Measurements from ENCODE around the gene OR5B12.
"Not testable (repeated sequence)": the region's sequence is repeated elsewhere in the genome, so short reads cannot be mapped to it uniquely, and the experiment has no call there.

Gene OR5B12

DNA sequence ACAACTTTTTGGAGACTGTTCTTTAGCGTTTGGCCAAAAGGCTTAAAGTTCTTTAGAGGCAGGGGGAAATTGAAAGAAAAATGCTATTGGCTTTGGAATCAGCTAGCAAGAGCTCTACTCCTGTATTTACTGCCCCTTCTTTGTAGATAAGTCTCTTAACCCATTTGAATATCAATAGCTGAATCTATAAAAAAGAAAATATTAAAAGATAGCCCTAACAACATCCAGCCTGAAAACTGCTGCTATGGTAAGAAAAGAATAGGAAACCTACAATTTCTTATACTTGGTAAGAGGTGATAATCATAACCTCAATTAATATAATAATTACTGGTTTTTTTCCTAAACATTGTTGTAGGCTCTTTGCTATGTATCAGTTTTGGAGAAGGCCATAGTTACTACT lies at the start of gene OR5B12:
OR5B12 (minus strand) TSS at position 101 of the 400 bp plus-strand sequence. CDS start 2,085 bp downstream, outside the sequence.
- no peak for DNase-seq

DNA sequence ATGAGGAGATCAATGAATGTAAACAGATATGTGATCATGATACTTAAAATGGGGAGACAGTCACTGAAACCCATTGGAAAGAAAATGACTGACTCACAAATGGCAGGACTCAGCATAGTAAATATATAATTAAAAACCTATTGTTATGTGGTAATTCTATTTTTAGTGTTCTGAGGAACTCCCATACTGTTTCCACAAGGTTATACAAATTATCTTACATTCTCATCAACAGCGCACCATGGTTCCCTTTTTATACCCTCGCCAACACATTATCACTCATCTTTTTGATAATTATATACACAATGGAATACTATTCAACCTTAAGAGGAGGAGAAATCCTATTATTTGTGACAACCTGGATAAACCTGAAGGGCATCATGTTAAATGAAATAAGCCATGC lies 48.8 kb upstream of the OR5B12 start:
- DNase-seq = no peak

DNA sequence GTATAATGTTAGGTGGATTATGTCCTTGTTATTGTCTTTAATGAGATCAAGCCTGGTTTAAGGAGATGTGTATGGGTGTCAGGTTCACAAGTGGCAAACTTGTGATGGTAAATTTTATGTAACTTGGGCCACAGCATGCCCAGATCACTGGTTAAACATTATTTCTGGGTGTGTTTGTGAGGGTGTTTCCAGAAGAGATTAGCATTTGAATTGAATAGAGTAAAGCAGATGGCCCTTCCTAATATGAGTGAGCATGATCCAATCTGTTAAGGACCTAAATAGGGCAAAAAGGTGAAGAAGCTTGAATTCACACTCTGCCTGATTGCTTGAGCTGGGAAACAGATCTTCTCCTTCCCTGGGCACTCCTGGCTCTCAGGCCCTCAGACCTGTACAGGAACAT lies 45.1 kb upstream of the OR5B12 start:
- DNase-seq = no peak

DNA sequence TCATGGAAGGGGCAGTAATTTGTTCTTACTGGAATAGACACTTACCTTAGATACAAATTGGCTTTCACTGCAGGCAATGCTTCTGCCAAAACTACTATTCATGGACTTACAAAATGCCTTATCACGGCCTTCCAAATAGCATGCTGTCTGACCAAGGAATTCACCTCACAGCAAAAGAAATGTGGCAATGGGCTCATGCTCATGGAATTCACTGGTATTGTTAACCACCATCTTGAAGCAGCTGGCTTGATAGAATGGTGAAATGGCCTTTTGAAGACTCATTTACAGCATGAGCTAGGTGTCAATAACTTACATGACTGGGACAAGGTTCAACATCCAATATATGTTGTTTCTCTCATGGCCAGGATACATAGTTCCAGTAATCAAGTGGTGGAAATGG lies 43.9 kb upstream of the OR5B12 start:
- DNase-seq = no peak

DNA sequence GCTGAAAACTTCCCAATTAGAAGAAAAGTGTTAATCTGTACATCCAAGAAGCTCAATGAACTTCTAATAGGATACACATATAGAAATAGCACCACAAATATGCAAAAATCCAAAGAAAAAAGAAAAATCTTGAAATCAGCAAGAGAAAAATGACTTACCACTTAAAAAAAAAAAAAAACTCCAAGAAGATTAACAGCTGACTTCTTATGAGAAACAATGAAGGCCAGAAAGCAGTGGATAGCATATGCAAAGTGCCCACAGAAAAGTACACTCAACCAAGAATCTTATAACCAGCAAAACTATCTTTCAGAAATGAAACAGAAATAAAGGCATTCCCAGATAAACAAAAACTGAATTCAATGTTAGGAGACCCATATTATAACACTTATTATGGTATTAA lies 29.9 kb upstream of the OR5B12 start:
- no peak for DNase-seq

DNA sequence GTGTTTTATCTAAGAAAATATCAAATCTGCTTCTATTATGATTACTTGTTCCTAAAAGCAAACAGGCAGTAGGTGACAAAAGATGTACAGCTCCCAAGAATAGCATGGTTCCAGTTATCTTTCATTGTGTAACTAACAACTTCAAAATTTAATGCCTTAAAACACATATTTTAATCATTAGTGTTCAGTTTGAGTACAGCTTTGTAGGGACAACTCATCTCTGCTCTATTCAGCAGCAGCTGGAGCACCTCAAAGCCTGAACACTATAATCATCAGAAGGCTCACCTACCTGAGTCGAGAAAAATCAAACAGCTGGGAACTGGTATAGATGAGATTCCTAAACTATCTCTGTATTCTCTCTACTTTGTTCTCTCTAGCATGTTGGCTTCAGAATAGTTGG lies 24.3 kb upstream of the OR5B12 start:
- no peak for DNase-seq

DNA sequence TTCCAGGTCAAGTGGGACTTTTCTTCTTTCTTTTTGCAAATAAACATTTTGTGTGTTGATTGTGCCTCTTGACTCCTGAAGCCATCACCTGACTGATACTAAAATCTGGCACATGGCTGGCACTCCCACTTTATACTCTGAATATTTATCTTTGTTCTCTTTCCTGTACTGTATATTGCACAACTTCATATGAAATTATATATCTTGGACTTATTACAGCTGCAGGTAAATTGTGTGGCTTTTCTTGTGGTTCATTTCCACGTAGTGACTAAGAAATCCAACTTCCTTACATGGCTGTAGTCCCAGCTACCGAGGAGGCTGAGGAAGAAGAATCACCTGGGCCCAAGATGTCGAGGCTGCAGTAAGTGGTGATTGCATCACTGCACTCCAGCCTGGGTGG lies 23.7 kb upstream of the OR5B12 start:
- no peak for DNase-seq

DNA sequence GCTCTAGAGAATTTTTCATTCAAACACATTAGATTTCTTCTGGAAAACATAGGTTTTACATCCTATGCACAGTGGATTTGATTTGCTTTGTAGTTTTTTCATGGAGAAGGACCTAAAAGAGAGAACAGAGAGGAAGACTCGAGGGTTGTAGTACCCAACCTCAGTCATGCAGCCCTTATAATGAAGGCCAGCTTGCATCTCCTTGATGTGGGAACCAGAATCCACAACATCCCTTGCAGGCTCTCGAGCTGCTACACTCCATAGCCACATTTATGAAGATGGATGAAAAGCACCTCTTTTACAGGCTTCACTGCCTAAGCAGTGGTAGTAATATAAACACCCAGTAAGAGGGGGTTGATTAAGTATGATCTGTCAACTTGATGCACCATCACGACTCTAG lies 9.5 kb upstream of the OR5B12 start:
- no peak for DNase-seq

DNA sequence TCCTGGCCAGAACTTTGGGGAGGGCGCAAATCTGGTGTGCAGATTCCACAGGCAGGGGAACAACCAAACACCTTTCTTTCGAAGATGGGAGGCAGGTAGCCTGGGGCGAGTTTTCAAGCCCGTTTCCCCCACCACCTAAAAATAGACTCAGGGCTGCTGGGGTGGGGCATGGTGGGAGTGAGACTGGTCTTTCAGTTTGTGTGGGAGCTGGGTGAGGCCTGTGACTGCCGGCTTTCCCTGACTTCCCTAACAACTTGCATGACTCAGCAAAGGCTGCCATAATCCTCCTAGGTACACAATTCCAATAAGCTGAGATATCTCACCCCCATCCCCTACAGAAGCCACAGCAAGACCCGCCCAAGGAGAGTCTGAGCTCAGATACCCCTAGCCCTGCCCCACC lies 4.3 kb upstream of the OR5B12 start:
- DNase-seq = no peak

DNA sequence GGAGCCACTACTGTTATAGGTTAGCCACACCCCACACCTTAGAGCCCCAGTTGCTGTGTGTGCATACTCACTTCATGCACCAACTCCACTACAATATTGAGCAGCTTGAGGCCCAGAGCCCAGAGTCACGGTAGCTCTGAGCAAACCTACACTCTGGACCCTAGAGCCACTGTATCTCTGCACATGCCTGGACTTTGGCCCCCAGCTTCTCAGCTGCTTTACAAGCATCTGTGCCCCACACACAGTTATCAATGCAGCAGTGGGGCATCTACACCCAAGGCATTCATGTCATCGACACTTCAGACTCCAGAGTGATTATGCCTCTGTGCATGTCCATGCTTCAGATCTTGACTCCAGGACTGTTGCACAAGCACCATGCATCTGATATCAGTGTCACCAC lies 2.3 kb upstream of the OR5B12 start:
- no peak for DNase-seq

DNA sequence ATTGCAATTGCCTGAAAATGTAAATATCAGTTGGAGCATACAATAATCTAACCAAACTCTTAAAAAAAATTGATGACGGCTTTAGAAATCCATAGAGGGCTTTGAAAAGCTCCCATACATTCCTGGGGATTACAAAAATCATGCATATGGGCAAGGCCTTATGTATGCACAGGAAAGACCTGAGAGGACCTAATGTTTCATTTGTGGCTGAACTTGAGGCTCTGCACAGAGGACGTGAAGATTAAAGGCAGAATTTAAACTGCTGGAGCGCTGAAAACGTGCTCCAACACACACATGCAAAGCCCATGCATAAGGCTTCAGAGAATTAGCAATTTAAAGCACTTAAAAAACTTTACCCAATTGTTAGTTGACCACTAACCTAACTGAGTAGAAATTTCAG lies 3.5 kb downstream of the OR5B12 start:
- DNase-seq = no peak

DNA sequence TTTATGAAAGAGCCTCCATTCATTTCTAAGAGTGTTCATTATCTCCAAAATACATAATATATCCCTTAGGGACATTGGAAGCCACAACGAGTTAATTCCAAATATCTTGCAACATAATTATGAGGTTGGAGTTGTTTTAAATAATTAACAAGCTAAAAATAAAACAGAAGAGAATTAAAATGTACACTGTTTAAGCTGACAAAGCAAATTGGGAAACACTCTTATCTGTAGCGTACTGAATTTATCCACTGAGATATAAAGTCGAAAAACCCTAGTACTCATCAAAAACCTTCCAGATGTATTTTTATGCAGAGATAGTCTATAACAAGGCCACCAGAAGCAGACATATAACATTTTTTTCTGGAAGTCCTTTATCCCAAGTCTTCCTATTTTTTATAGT lies 7.8 kb downstream of the OR5B12 start:
- DNase-seq = no peak

DNA sequence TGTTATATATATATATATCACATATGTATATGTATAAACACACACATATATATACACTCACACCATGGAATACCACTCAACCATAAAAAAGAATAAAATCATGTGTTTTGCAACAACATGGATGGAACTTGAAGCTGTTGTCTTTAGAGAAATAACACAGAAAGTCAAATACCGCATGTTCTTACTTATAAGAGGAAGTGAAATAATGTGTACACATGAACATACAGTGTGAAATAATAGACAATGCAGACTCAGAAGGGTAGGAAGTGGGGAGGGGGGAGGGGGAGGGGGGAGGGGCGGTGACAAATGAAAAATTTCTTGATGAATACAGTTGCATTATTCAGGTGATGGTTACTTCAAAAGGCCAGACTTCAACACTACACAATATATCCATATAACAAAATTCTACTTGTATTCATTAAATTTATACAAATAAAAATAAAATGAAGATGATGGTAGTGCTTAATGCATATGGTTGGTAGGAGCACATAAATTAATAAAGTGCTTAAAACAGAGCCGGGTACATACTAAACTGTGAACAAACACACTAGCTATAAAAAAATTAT lies 8.3 kb downstream of the OR5B12 start:
- DNase-seq = no peak

DNA sequence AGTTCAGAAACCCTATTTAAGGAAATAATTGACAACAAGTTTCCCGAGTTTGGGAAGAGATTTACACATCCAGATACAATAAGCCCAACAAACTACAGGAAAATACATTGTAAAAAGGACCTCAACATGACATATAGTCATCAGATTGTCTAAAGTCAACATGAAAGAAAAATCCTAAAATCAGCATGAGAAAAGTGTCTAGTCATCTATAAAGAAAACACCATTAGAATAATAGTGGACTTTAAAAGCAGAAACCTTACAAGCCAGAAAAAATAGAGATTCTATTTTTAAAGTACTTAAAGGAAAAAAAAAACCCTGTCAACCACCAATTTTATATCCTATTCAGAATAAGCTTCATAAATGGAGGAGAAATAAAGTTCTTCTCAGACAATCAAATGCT lies 12.8 kb downstream of the OR5B12 start:
- no peak for DNase-seq

DNA sequence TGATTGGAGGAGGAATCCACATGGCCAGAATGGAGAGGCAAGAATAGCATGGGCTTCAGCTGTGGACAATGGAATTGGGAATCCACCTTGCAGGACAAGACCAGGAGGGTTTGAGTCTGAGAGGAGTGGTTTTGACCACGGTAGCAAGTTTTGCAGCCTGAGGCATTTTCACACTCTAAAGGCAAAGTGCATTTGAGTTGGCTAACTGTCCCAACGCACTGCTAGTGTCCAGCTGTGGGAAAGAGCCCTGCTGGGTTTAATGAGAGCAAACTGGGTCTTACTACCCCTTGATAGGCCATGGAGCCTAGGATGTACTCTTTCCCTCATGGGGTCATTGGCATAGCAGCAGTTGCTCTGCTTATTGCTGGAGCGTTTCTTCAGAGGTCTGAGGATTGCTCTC lies 14.0 kb downstream of the OR5B12 start, which contains the start of gene OR5B2:
OR5B2 (minus strand) TSS at position 101 of the 400 bp plus-strand sequence. CDS start 4,860 bp downstream, outside the sequence.
- DNase-seq = no peak

DNA sequence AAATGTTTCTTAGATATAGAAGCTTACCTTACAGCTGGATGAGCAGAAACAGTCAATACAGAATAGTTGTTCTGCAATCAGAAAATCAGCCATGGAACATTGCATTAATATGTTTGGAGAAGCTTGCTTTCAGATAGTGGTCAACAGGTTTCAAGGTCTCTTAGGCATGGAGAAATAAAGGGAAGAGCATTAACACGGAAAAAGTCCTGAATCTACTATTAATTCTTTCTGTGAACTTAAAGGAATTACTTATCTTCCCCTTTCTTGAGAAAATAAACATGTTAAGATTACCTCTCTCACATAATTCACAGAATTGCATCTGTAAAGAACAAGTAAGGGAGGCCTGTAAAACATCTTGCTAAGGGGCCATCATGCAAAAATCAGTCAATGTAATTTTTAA lies 35.3 kb downstream of the OR5B12 start, which contains the start of gene OR5B3:
OR5B3 (minus strand) TSS at position 101 of the 400 bp plus-strand sequence. CDS start 3,465 bp downstream, outside the sequence.
- DNase-seq = no peak

DNA sequence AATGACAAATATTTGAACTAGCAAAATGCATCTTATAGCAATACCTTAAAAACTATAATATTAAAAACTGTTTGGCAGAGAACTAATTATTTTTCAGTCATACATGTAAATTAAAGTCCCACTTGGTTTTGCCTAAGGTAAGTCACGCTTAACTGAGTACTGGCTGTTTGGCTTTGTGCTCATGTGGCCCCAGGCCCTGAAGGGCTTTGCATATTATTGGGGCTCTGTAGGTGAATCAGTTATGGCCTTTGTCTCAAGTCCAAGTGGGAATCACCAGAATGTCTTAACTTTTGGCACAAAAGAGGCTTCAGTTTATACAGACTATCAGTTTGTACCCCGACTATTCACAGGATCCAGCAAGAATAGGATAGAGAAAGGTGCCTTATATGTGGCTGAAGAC lies 42.4 kb downstream of the OR5B12 start:
- not testable (repeated sequence) for DNase-seq

DNA sequence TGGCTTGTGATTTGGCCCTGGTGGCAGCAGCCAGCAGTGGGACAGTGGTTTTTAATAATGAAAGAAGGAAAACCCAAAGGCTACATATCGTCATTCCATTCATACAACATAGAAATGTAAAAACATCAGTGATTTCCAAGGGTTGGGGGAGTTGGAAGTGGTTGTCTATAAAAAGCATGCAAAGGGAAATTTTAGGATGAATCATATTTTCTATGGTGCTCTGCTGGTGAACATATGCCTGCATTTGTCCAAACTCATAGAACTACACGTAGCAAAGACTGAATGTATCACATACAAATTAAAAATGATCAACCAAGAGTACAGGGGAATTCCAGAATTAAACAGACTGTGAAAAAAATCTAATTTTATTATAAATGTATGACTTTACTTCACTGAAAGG lies 46.5 kb downstream of the OR5B12 start:
- no peak for DNase-seq

DNA sequence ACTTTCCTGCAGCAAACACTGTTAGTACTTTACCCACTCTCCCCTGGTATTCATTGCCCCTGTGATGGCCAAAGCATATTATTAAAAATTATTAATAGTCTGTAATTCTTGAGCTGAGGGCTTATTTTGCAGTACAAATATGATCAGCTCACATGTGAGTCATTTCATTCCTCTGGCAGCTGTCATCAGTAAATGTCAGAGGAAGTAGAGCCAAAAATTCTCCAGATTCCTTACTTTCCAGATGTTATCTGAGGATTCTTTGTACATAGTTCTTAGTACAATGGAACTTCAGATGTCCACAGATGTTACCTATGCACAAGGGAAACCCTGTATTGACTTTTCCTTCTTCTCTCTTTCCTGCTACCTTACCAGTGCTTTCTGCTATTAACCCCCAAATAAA lies 47.8 kb downstream of the OR5B12 start:
- DNase-seq = no peak

DNA sequence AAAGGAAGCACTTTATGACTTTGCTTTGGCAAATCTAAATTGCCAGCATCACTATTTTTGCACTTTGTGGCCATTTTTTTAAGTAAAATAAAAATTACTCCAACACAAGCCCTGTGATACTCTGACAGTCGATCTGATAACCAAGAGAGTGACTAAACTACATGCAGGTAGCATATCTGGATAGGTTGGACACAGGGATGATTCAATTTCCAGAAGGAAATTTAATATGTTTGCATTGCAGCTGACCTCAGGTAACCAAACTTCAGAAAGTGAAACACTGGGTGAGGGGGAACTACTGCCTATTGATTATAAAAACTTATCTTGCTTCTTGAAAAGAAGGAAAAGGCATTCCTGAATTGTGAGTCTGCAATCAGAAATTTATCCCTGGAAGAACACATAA lies 49.3 kb downstream of the OR5B12 start:
- DNase-seq = no peak

DNA sequence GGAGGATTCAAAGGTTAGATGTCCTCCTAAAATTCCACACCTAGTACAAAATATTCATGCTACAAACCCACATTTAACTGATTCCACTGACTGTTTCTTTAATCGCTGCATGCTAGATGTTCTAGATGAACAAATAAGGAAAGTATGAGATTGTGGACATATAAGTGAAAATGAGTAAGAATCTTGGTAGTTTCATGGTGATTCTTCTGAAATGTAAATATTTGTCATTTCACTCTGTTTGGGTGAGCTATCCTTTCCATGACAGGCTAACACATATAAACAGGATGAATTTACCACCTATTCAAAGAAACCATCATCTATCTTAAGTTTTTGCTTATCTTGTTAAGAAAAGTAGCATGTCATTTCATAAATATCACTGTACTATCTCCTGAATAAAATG lies 50.2 kb downstream of the OR5B12 start:
- DNase-seq = no peak

DNA sequence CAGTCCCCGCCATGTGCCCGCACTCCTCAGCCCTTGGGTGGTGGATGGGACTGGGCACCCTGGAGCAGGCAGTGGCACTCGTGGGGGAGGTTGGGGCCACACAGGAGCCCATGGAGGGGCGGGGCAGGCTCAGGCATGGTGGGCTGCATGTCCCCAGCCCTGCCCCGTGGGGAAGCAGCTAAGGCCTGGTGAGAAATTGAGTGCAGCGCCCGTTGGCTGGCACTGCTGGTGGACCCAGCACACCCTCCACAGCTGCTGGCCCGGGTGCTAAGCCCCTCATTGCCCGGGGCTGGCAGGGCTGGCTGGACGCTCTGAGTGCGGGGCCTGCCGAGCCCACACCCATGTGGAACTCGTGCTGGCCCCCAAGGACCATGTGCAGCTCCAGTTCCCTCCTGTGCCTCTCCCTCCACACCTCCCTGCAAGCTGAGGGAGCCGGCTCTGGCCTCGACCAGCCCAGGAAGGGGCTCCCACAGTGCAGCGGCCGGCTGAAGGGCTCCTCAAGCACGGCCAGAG lies 51.4 kb downstream of the OR5B12 start:
- DNase-seq = no peak
